Endothelial cell of umbilical vein (primary cell): ENCODE data around the gene SYNPR. TPM values are rescaled to one million over a fixed set of nuclear protein-coding genes. Genes with fewer than 3 reads are reported as not detected.

Experiments used
- BruUV-seq: library from RNA; stranded (reverse); fragments of 400-500 nt; replicated peaks from 2 replicates; lab custom pipeline; 2021; lab: Mats Ljungman, UMichigan
- CTCF ChIA-PET: fragments of 300-600, 350-600 bp; sonication (Branson Sonifier 250); formaldehyde crosslinking; loops from one replicate; lab custom pipeline; 2021; ENCODE audit warnings: antibody characterized with exemption, inconsistent platforms; lab: Charles Lee
- POLR2A ChIA-PET: fragments of 300-600, 350-600 bp; sonication (Branson Sonifier 250); formaldehyde crosslinking; loops from one replicate; lab custom pipeline; 2021; ENCODE audit warnings: antibody characterized with exemption, inconsistent platforms; lab: Charles Lee
- DNase-seq: peaks from one replicate; pipeline ENCODE4 v3.0.0-alpha.2; 2011; ENCODE audit warnings: low read depth, low spot score
- FAIRE-seq: peaks from 2 replicates; lab custom pipeline; 2011; peaks lifted over from hg19 to GRCh38; lab: Jason Lieb, UNC
- H2AFZ ChIP-seq: 2 replicates; pipeline ENCODE4 v1.6.0; 2012; ENCODE audit warnings: low read depth, low read length, control low read depth, inconsistent platforms
- H3K27ac ChIP-seq: 2 replicates; pipeline ENCODE4 v1.5.1; 2011; ENCODE audit warnings: low read depth, mild to moderate bottlenecking, control low read depth, low read length, moderate library complexity; ENCODE audit not compliant: insufficient read depth
- H3K27me3 ChIP-seq, 2 experiments: 2 replicates each; pipeline versions ENCODE4 v1.6.0 to v1.6.1; 2011; ENCODE audit warnings: low read length in 2 of 2, mixed read lengths in 1 of 2; ENCODE audit not compliant: control insufficient read depth in 2 of 2, insufficient read depth in 2 of 2
- H3K36me3 ChIP-seq, 2 experiments: 2 replicates in 1 of 2; 3 replicates in 1 of 2; pipeline ENCODE4 v1.5.1; 2011; ENCODE audit warnings: low read length in 2 of 2, mild to moderate bottlenecking in 1 of 2, moderate library complexity in 1 of 2; ENCODE audit not compliant: control insufficient read depth in 2 of 2, insufficient read depth in 2 of 2; ENCODE audit errors: extremely low read depth in 1 of 2
- H3K4me1 ChIP-seq: 3 replicates; pipeline ENCODE4 v1.5.1; 2011; ENCODE audit warnings: mild to moderate bottlenecking, low read length; ENCODE audit not compliant: control insufficient read depth, insufficient read depth; ENCODE audit errors: extremely low read depth
- H3K4me2 ChIP-seq: 2 replicates; pipeline ENCODE4 v1.6.1; 2011; ENCODE audit warnings: low read length, control low read depth, mixed read lengths; ENCODE audit not compliant: insufficient read depth
- H3K4me3 ChIP-seq, 3 experiments: fragments of 200-600 bp in 1 of 3; sonication (generic), shearing (Covaris generic) in 1 of 3; replicated peaks in 1 of 3; 2 replicates each; pipeline ENCODE4 v1.5.1; 2011 to 2016; ENCODE audit warnings: control low read depth in 3 of 3, low read length in 3 of 3, mild to moderate bottlenecking in 2 of 3, inconsistent platforms in 1 of 3, low read depth in 1 of 3, moderate library complexity in 1 of 3; ENCODE audit not compliant: insufficient read depth in 1 of 3
- H3K79me2 ChIP-seq: 2 replicates; pipeline ENCODE4 v1.6.0; 2012; ENCODE audit warnings: low read length, inconsistent platforms; ENCODE audit not compliant: control insufficient read depth, insufficient read depth
- H3K9ac ChIP-seq: replicated peaks from 2 replicates; pipeline ENCODE3; 2011; ENCODE audit warnings: low read length, control low read depth; ENCODE audit not compliant: insufficient read depth; ENCODE audit errors: extremely low read depth
- H3K9me1 ChIP-seq: replicated peaks from 3 replicates; pipeline ENCODE4 v1.6.0; 2011; ENCODE audit warnings: mild to moderate bottlenecking, low read length; ENCODE audit not compliant: control insufficient read depth, insufficient read depth; ENCODE audit errors: extremely low read depth
- H3K9me3 ChIP-seq: replicated peaks from 2 replicates; pipeline ENCODE4 v1.5.1; 2012; ENCODE audit warnings: low read length, inconsistent platforms; ENCODE audit not compliant: control insufficient read depth, insufficient read depth
- H4K20me1 ChIP-seq: replicated peaks from 2 replicates; pipeline ENCODE3; 2011; ENCODE audit warnings: mild to moderate bottlenecking, low read length; ENCODE audit not compliant: control insufficient read depth, insufficient read depth; ENCODE audit errors: extremely low read depth
- EZH2 ChIP-seq: IDR thresholded peaks from 2 replicates; pipeline ENCODE4 v1.6.1; 2012; ENCODE audit warnings: borderline replicate concordance, low read depth, mild to moderate bottlenecking, moderate library complexity, low read length, inconsistent platforms; ENCODE audit not compliant: severe bottlenecking
- FOS ChIP-seq: IDR thresholded peaks from 2 replicates; pipeline ENCODE4 v1.6.1; 2011; ENCODE audit warnings: mild to moderate bottlenecking, low read length, moderate library complexity, borderline replicate concordance; ENCODE audit not compliant: insufficient read depth
- GATA2 ChIP-seq: IDR thresholded peaks from 2 replicates; pipeline ENCODE4 v1.7.0; 2011; ENCODE audit warnings: low read depth, mild to moderate bottlenecking, moderate library complexity, mixed read lengths, low read length; ENCODE audit not compliant: insufficient read length, insufficient read depth
- JUN ChIP-seq: IDR thresholded peaks from 2 replicates; pipeline ENCODE4 v1.6.1; 2011; ENCODE audit warnings: borderline replicate concordance, low read depth; ENCODE audit not compliant: insufficient read length, insufficient read depth
- MYC ChIP-seq: IDR thresholded peaks from one replicate; pipeline ENCODE4 v1.6.1; 2011; ENCODE audit warnings: mild to moderate bottlenecking, low read depth, low read length
- POLR2A ChIP-seq: IDR thresholded peaks from 2 replicates; pipeline ENCODE4 v1.6.1; 2012; ENCODE audit warnings: low read depth, mild to moderate bottlenecking, control low read depth, low read length
- POLR2AphosphoS5 ChIP-seq: IDR thresholded peaks from 2 replicates; pipeline ENCODE4 v1.6.1; 2012; ENCODE audit warnings: low read depth, mild to moderate bottlenecking, control low read depth, low read length, moderate library complexity; ENCODE audit not compliant: insufficient read depth
- dilution Hi-C: fragments of 300-500 bp; cut with MboI; formaldehyde crosslinking; loops from one replicate; pipeline ENCODE4 v1.15.0; 2019; ENCODE audit warnings: low sequenced_read_pairs; ENCODE audit not compliant: extremely low pct_ligation_motif_present
- intact Hi-C: fragments of 100-400 bp; cut with micrococcal nuclease; formaldehyde crosslinking; loops from one replicate; pipeline ENCODE4 v1.10.0; 2022
- polyA plus RNA-seq, 4 experiments: library from polyadenylated mRNA; depleted of rRNA in 3 of 4; stranded (reverse) in 3 of 4; unstranded in 1 of 4; fragments of >200 nt; gene quantifications; 2 replicates each; pipeline versions ENCODE4 v1.2.1 to v1.2.3, GENCODE V29; 2011 to 2012; ENCODE audit warnings: missing spikeins in 1 of 4
- total RNA-seq: library from RNA; stranded (reverse); gene quantifications from 2 replicates; pipeline ENCODE4 v1.2.3, GENCODE V29; 2021
- TF ChIP-seq, protein P1 (sequence below): IDR thresholded peaks from 2 replicates; pipeline ENCODE4 v1.6.1; 2011; ENCODE audit not compliant: insufficient read depth, insufficient read length
- TF ChIP-seq, protein P2 (sequence below), 2 donors: IDR thresholded peaks; 1 replicate in 1 of 2; 2 replicates in 1 of 2; pipeline ENCODE4 v1.5.1; 2011; ENCODE audit warnings: low read length in 2 of 2, mild to moderate bottlenecking in 2 of 2, moderate library complexity in 2 of 2, control low read depth in 1 of 2, inconsistent platforms in 1 of 2, low read depth in 1 of 2; ENCODE audit not compliant: insufficient read depth in 1 of 2; ENCODE audit errors: extremely low read depth in 1 of 2

The SYNPR gene
- total and polyA plus RNA-seq, 2 donors (not counting 3 experiments of a cell fraction or from before 2014, with no cell fraction given), result not detected

DNA sequence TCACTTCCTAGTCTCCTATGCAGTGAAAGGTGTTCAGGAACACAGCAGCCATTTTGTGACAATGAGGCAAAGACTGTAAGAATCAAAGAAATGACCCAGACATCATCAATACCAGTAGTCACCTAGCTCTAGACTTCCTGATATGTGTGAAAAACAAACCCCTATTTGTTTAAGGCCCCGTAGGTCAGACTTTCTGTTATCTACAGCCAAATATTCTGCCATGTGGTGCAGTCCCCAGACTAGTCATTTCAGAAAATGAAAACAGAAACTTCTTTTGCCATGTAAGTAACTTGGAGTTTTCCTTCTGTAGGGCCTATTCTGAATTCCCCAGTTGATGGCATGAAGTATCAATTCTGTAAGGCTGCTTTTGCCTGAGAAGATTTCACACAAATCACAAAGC, 192.6 kb downstream of the SYNPR start:
- no peaks in the 10 kb centered on the region for H3K27me3 ChIP-seq
- no peaks in the 10 kb centered on the region for H3K4me1 ChIP-seq
- dilution Hi-C loops, result no loop called here
- H3K36me3 ChIP-seq, result no peaks in the 10 kb centered on the region
- H3K79me2 ChIP-seq, result no peaks in the 10 kb centered on the region
- FAIRE-seq (no peak), DNase-seq (no peak)
- H3K9ac ChIP-seq, result no peak overlapping the region
- no peak for TF ChIP-seq JUN
- no peak for TF ChIP-seq EZH2
- TF ChIP-seq, protein P1, sequence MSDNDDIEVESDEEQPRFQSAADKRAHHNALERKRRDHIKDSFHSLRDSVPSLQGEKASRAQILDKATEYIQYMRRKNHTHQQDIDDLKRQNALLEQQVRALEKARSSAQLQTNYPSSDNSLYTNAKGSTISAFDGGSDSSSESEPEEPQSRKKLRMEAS, result no peak
- no peak for TF ChIP-seq MYC
- TF ChIP-seq POLR2AphosphoS5, result no peak
- TF ChIP-seq, protein P2, sequence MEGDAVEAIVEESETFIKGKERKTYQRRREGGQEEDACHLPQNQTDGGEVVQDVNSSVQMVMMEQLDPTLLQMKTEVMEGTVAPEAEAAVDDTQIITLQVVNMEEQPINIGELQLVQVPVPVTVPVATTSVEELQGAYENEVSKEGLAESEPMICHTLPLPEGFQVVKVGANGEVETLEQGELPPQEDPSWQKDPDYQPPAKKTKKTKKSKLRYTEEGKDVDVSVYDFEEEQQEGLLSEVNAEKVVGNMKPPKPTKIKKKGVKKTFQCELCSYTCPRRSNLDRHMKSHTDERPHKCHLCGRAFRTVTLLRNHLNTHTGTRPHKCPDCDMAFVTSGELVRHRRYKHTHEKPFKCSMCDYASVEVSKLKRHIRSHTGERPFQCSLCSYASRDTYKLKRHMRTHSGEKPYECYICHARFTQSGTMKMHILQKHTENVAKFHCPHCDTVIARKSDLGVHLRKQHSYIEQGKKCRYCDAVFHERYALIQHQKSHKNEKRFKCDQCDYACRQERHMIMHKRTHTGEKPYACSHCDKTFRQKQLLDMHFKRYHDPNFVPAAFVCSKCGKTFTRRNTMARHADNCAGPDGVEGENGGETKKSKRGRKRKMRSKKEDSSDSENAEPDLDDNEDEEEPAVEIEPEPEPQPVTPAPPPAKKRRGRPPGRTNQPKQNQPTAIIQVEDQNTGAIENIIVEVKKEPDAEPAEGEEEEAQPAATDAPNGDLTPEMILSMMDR (IDR thresholded peaks at IDR 0.05; ENCODE audit: extremely low read depth in 1 of 2, insufficient read depth in 1 of 2, low read depth in 1 of 2, low read length in 2 of 2), result no peak
- no peak for TF ChIP-seq GATA2
- no peak for TF ChIP-seq FOS
- TF ChIP-seq POLR2A, result no peak
- H2AFZ ChIP-seq, result no peak overlapping the region
- H3K9me3 ChIP-seq, result no peaks in the 10 kb centered on the region
- no peak overlapping the region for H3K4me3 ChIP-seq
- H3K4me2 ChIP-seq, result no peak overlapping the region
- no peaks in the 10 kb centered on the region for H3K9me1 ChIP-seq
- H3K27ac ChIP-seq, result no peak overlapping the region
- CTCF ChIA-PET, result no interaction called here
- BruUV-seq, result no TSS peak
- intact Hi-C loops, result no loop called here
- POLR2A ChIA-PET, result no interaction called here
- H4K20me1 ChIP-seq, result no peaks in the 10 kb centered on the region
